Measurements from ENCODE around the gene YAF2.

The YAF2 gene

GRCh38 chr12:42277396-42278127 is 39.5 kb upstream of the YAF2 start:
- Histone ChIP-seq H3K36me3 (ENCODE audit: insufficient read depth, low read length) (no peaks in the 10 kb centered on the region), H3K27me3 (ENCODE audit: insufficient read depth, low read length) (no peaks in the 10 kb centered on the region), H3K4me3 (ENCODE audit: low read depth, low read length) (no peak overlapping the region), H2AFZ (ENCODE audit: low read length, unreplicated experiment) (no peak overlapping the region), H3K4me1 (ENCODE audit: control insufficient read depth, insufficient read depth, low read length, unreplicated experiment) (no peaks in the 10 kb centered on the region), H3K27ac (ENCODE audit: low read depth, low read length) (no peak overlapping the region), H3K79me2 (ENCODE audit: control insufficient read depth, insufficient read depth, low read length, unreplicated experiment) (no peaks in the 10 kb centered on the region)

- no peak overlapping the region for H3K4me3 ChIP-seq (ENCODE audit: low read depth, low read length)
- H3K79me2 ChIP-seq (ENCODE audit: control insufficient read depth, insufficient read depth, low read length, unreplicated experiment): no peaks in the 10 kb centered on the region
- H3K36me3 ChIP-seq (ENCODE audit: insufficient read depth, low read length): no peaks in the 10 kb centered on the region
- H3K27ac ChIP-seq (ENCODE audit: low read depth, low read length): no peak overlapping the region
- H3K4me1 ChIP-seq (ENCODE audit: control insufficient read depth, insufficient read depth, low read length, unreplicated experiment): peaks cover 3% of the 10 kb centered on the region
- no peak overlapping the region for H2AFZ ChIP-seq (ENCODE audit: low read length, unreplicated experiment)
- H3K27me3 ChIP-seq (ENCODE audit: insufficient read depth, low read length): no peaks in the 10 kb centered on the region
Observed at GRCh38 chr12:42275499-42275898, 37.5 kb upstream of the YAF2 start.

GRCh38 chr12:42273706-42274105 is 35.7 kb upstream of the YAF2 start:
- no peaks in the 10 kb centered on the region for H3K79me2 ChIP-seq (ENCODE audit: control insufficient read depth, insufficient read depth, low read length, unreplicated experiment)
- H3K27me3 ChIP-seq (ENCODE audit: insufficient read depth, low read length): no peaks in the 10 kb centered on the region
- no peaks in the 10 kb centered on the region for H3K36me3 ChIP-seq (ENCODE audit: insufficient read depth, low read length)
- no peak overlapping the region for H2AFZ ChIP-seq (ENCODE audit: low read length, unreplicated experiment)
- no peak overlapping the region for H3K4me3 ChIP-seq (ENCODE audit: low read depth, low read length)
- peaks cover 3% of the 10 kb centered on the region for H3K4me1 ChIP-seq (ENCODE audit: control insufficient read depth, insufficient read depth, low read length, unreplicated experiment)
- H3K27ac ChIP-seq (ENCODE audit: low read depth, low read length): no peak overlapping the region

GRCh38 chr12:42270596-42270995 is 32.5 kb upstream of the YAF2 start:
- Histone ChIP-seq H2AFZ (ENCODE audit: low read length, unreplicated experiment) (no peak overlapping the region), H3K27ac (ENCODE audit: low read depth, low read length) (no peak overlapping the region), H3K79me2 (ENCODE audit: control insufficient read depth, insufficient read depth, low read length, unreplicated experiment) (no peaks in the 10 kb centered on the region), H3K4me3 (ENCODE audit: low read depth, low read length) (no peak overlapping the region), H3K36me3 (ENCODE audit: insufficient read depth, low read length) (no peaks in the 10 kb centered on the region), H3K4me1 (ENCODE audit: control insufficient read depth, insufficient read depth, low read length, unreplicated experiment) (peaks cover 3% of the 10 kb centered on the region), H3K27me3 (ENCODE audit: insufficient read depth, low read length) (no peaks in the 10 kb centered on the region)

- Histone ChIP-seq H3K36me3 (ENCODE audit: insufficient read depth, low read length) (no peaks in the 10 kb centered on the region), H3K4me3 (ENCODE audit: low read depth, low read length) (no peak overlapping the region), H3K79me2 (ENCODE audit: control insufficient read depth, insufficient read depth, low read length, unreplicated experiment) (no peaks in the 10 kb centered on the region), H2AFZ (ENCODE audit: low read length, unreplicated experiment) (no peak overlapping the region), H3K27ac (ENCODE audit: low read depth, low read length) (no peak overlapping the region), H3K27me3 (ENCODE audit: insufficient read depth, low read length) (no peaks in the 10 kb centered on the region), H3K4me1 (ENCODE audit: control insufficient read depth, insufficient read depth, low read length, unreplicated experiment) (peaks cover 3% of the 10 kb centered on the region)
Observed at GRCh38 chr12:42267413-42268190, 29.6 kb upstream of the YAF2 start.

- no peak overlapping the region for H2AFZ ChIP-seq (ENCODE audit: low read length, unreplicated experiment)
- H3K27me3 ChIP-seq (ENCODE audit: insufficient read depth, low read length): no peaks in the 10 kb centered on the region
- H3K4me3 ChIP-seq (ENCODE audit: low read depth, low read length): no peak overlapping the region
- no peaks in the 10 kb centered on the region for H3K36me3 ChIP-seq (ENCODE audit: insufficient read depth, low read length)
- H3K27ac ChIP-seq (ENCODE audit: low read depth, low read length): no peak overlapping the region
- no peaks in the 10 kb centered on the region for H3K79me2 ChIP-seq (ENCODE audit: control insufficient read depth, insufficient read depth, low read length, unreplicated experiment)
- peaks cover 3% of the 10 kb centered on the region for H3K4me1 ChIP-seq (ENCODE audit: control insufficient read depth, insufficient read depth, low read length, unreplicated experiment)
Observed at GRCh38 chr12:42266579-42267230, 28.7 kb upstream of the YAF2 start.

GRCh38 chr12:42262271-42262670 is 24.2 kb upstream of the YAF2 start:
- H3K36me3 ChIP-seq (ENCODE audit: insufficient read depth, low read length): no peaks in the 10 kb centered on the region
- H2AFZ ChIP-seq (ENCODE audit: low read length, unreplicated experiment): no peak overlapping the region
- H3K4me3 ChIP-seq (ENCODE audit: low read depth, low read length): no peak overlapping the region
- H3K27me3 ChIP-seq (ENCODE audit: insufficient read depth, low read length): no peaks in the 10 kb centered on the region
- H3K4me1 ChIP-seq (ENCODE audit: control insufficient read depth, insufficient read depth, low read length, unreplicated experiment): no peaks in the 10 kb centered on the region
- no peaks in the 10 kb centered on the region for H3K79me2 ChIP-seq (ENCODE audit: control insufficient read depth, insufficient read depth, low read length, unreplicated experiment)
- H3K27ac ChIP-seq (ENCODE audit: low read depth, low read length): no peak overlapping the region

- H3K27ac ChIP-seq (ENCODE audit: low read depth, low read length): no peak overlapping the region
- no peaks in the 10 kb centered on the region for H3K79me2 ChIP-seq (ENCODE audit: control insufficient read depth, insufficient read depth, low read length, unreplicated experiment)
- H3K36me3 ChIP-seq (ENCODE audit: insufficient read depth, low read length): no peaks in the 10 kb centered on the region
- H3K4me1 ChIP-seq (ENCODE audit: control insufficient read depth, insufficient read depth, low read length, unreplicated experiment): no peaks in the 10 kb centered on the region
- no peaks in the 10 kb centered on the region for H3K27me3 ChIP-seq (ENCODE audit: insufficient read depth, low read length)
- H3K4me3 ChIP-seq (ENCODE audit: low read depth, low read length): no peak overlapping the region
- no peak overlapping the region for H2AFZ ChIP-seq (ENCODE audit: low read length, unreplicated experiment)
Observed at GRCh38 chr12:42261708-42262107, 23.7 kb upstream of the YAF2 start.

GRCh38 chr12:42260518-42260917 is 22.5 kb upstream of the YAF2 start:
- H3K4me1 ChIP-seq (ENCODE audit: control insufficient read depth, insufficient read depth, low read length, unreplicated experiment): no peaks in the 10 kb centered on the region
- H3K27me3 ChIP-seq (ENCODE audit: insufficient read depth, low read length): no peaks in the 10 kb centered on the region
- H2AFZ ChIP-seq (ENCODE audit: low read length, unreplicated experiment): no peak overlapping the region
- no peak overlapping the region for H3K4me3 ChIP-seq (ENCODE audit: low read depth, low read length)
- no peaks in the 10 kb centered on the region for H3K36me3 ChIP-seq (ENCODE audit: insufficient read depth, low read length)
- no peak overlapping the region for H3K27ac ChIP-seq (ENCODE audit: low read depth, low read length)
- no peaks in the 10 kb centered on the region for H3K79me2 ChIP-seq (ENCODE audit: control insufficient read depth, insufficient read depth, low read length, unreplicated experiment)

GRCh38 chr12:42259699-42260098 is 21.7 kb upstream of the YAF2 start:
- Histone ChIP-seq H3K27ac (ENCODE audit: low read depth, low read length) (no peak overlapping the region), H3K36me3 (ENCODE audit: insufficient read depth, low read length) (no peaks in the 10 kb centered on the region), H3K27me3 (ENCODE audit: insufficient read depth, low read length) (no peaks in the 10 kb centered on the region), H3K4me1 (ENCODE audit: control insufficient read depth, insufficient read depth, low read length, unreplicated experiment) (no peaks in the 10 kb centered on the region), H3K4me3 (ENCODE audit: low read depth, low read length) (no peak overlapping the region), H3K79me2 (ENCODE audit: control insufficient read depth, insufficient read depth, low read length, unreplicated experiment) (no peaks in the 10 kb centered on the region), H2AFZ (ENCODE audit: low read length, unreplicated experiment) (no peak overlapping the region)

All from ACC112 (cell line).